ENCODE data around the gene KIAA1614.

Gene KIAA1614

DNA sequence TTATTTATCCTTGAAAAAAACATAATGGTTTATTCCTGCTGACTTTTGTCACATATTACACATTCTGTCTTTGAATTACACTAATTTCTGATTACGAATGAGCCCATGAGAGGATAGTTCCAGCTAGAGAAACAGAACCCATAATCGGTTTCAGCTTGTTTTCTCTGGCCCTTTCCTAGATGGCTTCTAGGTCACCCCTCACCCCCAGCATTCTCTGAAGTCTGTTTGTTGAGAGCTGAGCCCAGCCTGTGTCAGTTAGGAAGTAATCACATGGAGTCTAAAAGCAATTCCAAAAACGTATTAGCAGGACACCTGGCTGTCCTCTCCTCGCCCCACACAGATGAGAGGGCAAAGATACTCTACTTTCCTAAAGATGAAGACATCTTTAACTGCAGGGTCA is 48.9 kb downstream of the KIAA1614 start:
- Histone ChIP-seq H3K36me3 (replicated peaks in 1 of 2; ENCODE audit: control insufficient read depth in 2 of 2, insufficient read depth in 2 of 2, low read length in 2 of 2) (peaks cover 2 to 64% of the 10 kb centered on the region in 2 donors), H3K79me1 (ENCODE audit: low read depth, low read length) (no peaks in the 10 kb centered on the region), H3K27me3 (ENCODE audit: control insufficient read depth in 3 of 3, insufficient read depth in 3 of 3, low read depth in 1 of 3, low read length in 3 of 3) (no peaks in the 10 kb centered on the region), H3K4me3 (ENCODE audit: low read length in 2 of 2) (no peak overlapping the region), H2BK12ac (ENCODE audit: low read length) (no peak overlapping the region), H2AFZ (ENCODE audit: low read length) (no peak overlapping the region), H2BK15ac (ENCODE audit: low read length) (no peak overlapping the region), H2AK5ac (ENCODE audit: low read depth, low read length) (no peak overlapping the region), H2BK120ac (ENCODE audit: low read depth, low read length) (no peak overlapping the region), H3K18ac (ENCODE audit: low read length) (no peak overlapping the region), H3K4me1 (ENCODE audit: control insufficient read depth in 2 of 2, insufficient read depth in 1 of 2, low read depth in 1 of 2, low read length in 2 of 2) (peaks cover 0 to 1% of the 10 kb centered on the region in 2 donors), H3K9ac (ENCODE audit: low read depth, low read length, poor library complexity) (no peak overlapping the region), H3K14ac (ENCODE audit: low read length) (no peak overlapping the region), H3K4me2 (ENCODE audit: insufficient read depth, low read length, poor library complexity, severe bottlenecking) (no peak overlapping the region), H4K91ac (ENCODE audit: low read depth, low read length, poor library complexity) (no peak overlapping the region), H2BK5ac (ENCODE audit: low read length) (no peak overlapping the region), H3K9me3 (replicated peaks in 1 of 2; ENCODE audit: control insufficient read depth in 2 of 2, insufficient read depth in 1 of 2, low read depth in 1 of 2, low read length in 2 of 2) (peaks cover 0 to 14% of the 10 kb centered on the region in 2 donors), H3K4ac (ENCODE audit: low read length) (no peak overlapping the region), H3K27ac (replicated peaks; ENCODE audit: low read length) (no peak overlapping the region), H3K23ac (ENCODE audit: low read depth, low read length, poor library complexity) (no peak overlapping the region), H4K8ac (ENCODE audit: low read depth, low read length) (no peak overlapping the region)
- no peak for DNase-seq (ENCODE audit: low spot score)
- no CpG with 5 or more reads among the region's 4 CpGs for WGBS, 2 donors (ENCODE audit: extremely low coverage in 2 of 2, insufficient read length in 2 of 2, insufficient replicate concordance in 1 of 2)

DNA sequence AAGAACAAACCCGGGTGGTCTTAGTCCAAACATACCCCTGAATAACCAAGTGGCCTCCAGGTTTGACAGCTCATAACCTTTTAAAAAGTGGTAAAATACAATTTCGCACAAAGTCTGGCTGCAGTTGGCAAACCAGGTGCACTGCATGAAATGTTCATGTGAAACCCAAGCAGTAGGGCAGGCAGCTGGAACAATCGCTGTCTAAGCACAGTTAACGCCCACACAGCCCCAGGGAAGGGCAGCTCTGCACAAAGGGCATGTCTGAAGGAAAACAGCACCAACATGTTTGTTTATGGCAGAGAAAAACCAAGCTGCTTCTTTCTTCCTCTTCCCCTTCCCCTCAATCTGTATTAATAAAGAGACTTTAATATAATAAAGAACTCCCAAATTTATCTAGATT is 49.5 kb downstream of the KIAA1614 start:
- Histone ChIP-seq H3K4me2 (ENCODE audit: insufficient read depth, low read length, poor library complexity, severe bottlenecking) (no peak overlapping the region), H2BK120ac (ENCODE audit: low read depth, low read length) (no peak overlapping the region), H3K23ac (ENCODE audit: low read depth, low read length, poor library complexity) (no peak overlapping the region), H2AFZ (ENCODE audit: low read length) (no peak overlapping the region), H3K27ac (replicated peaks; ENCODE audit: low read length) (no peak overlapping the region), H3K27me3 (ENCODE audit: control insufficient read depth in 3 of 3, insufficient read depth in 3 of 3, low read depth in 1 of 3, low read length in 3 of 3) (no peaks in the 10 kb centered on the region), H3K9ac (ENCODE audit: low read depth, low read length, poor library complexity) (no peak overlapping the region), H4K8ac (ENCODE audit: low read depth, low read length) (no peak overlapping the region), H3K18ac (ENCODE audit: low read length) (no peak overlapping the region), H3K4me1 (ENCODE audit: control insufficient read depth in 2 of 2, insufficient read depth in 1 of 2, low read depth in 1 of 2, low read length in 2 of 2) (peaks cover 0 to 2% of the 10 kb centered on the region in 2 donors), H3K4ac (ENCODE audit: low read length) (no peak overlapping the region), H3K9me3 (replicated peaks in 1 of 2; ENCODE audit: control insufficient read depth in 2 of 2, insufficient read depth in 1 of 2, low read depth in 1 of 2, low read length in 2 of 2) (peaks cover 0 to 14% of the 10 kb centered on the region in 2 donors), H3K4me3 (ENCODE audit: low read length in 2 of 2) (no peak overlapping the region), H2BK15ac (ENCODE audit: low read length) (no peak overlapping the region), H3K79me1 (ENCODE audit: low read depth, low read length) (no peaks in the 10 kb centered on the region), H2BK12ac (ENCODE audit: low read length) (no peak overlapping the region), H2BK5ac (ENCODE audit: low read length) (no peak overlapping the region), H3K36me3 (replicated peaks in 1 of 2; ENCODE audit: control insufficient read depth in 2 of 2, insufficient read depth in 2 of 2, low read length in 2 of 2) (peaks cover 2 to 68% of the 10 kb centered on the region in 2 donors), H3K14ac (ENCODE audit: low read length) (no peak overlapping the region), H2AK5ac (ENCODE audit: low read depth, low read length) (no peak overlapping the region), H4K91ac (ENCODE audit: low read depth, low read length, poor library complexity) (no peak overlapping the region)
- DNase-seq (ENCODE audit: low spot score) = no peak
- no CpG with 5 or more reads among the region's 4 CpGs for WGBS, 2 donors (ENCODE audit: extremely low coverage in 2 of 2, insufficient read length in 2 of 2, insufficient replicate concordance in 1 of 2)

DNA sequence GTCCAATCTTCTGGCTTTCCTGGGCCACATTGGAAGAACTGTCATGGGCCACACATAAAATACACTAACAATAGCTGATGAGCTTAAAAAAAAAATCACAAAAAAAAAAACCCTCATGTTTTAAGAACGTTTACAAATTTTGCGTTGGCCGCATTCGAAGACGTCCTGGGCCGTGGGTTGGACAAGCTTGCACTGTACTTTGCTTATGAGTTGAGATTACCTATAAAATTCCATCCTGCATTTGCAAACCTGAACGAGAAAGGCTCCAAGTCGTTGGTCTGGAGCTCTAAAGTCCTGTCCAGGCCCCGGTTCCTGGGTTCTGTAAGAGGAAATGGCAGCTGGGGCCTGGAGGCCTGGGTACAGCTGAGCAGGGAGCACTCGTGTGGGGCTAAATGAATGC is 51.4 kb downstream of the KIAA1614 start:
- H3K27me3 ChIP-seq (ENCODE audit: control insufficient read depth in 3 of 3, insufficient read depth in 3 of 3, low read depth in 1 of 3, low read length in 3 of 3) = no peaks in the 10 kb centered on the region
- peaks cover 2 to 70% of the 10 kb centered on the region in 2 donors for H3K36me3 ChIP-seq (replicated peaks in 1 of 2; ENCODE audit: control insufficient read depth in 2 of 2, insufficient read depth in 2 of 2, low read length in 2 of 2)
- no peak overlapping the region for H2BK120ac ChIP-seq (ENCODE audit: low read depth, low read length)
- no peak overlapping the region for H3K4me2 ChIP-seq (ENCODE audit: insufficient read depth, low read length, poor library complexity, severe bottlenecking)
- no peak overlapping the region for H3K4me3 ChIP-seq (ENCODE audit: low read length in 2 of 2)
- H3K9ac ChIP-seq (ENCODE audit: low read depth, low read length, poor library complexity) = no peak overlapping the region
- H3K18ac ChIP-seq (ENCODE audit: low read length) = no peak overlapping the region
- no peak overlapping the region for H4K8ac ChIP-seq (ENCODE audit: low read depth, low read length)
- no peak overlapping the region for H2BK5ac ChIP-seq (ENCODE audit: low read length)
- H3K9me3 ChIP-seq (replicated peaks in 1 of 2; ENCODE audit: control insufficient read depth in 2 of 2, insufficient read depth in 1 of 2, low read depth in 1 of 2, low read length in 2 of 2) = peaks cover 0 to 14% of the 10 kb centered on the region in 2 donors
- no peak overlapping the region for H2BK12ac ChIP-seq (ENCODE audit: low read length)
- H2AFZ ChIP-seq (ENCODE audit: low read length) = no peak overlapping the region
- no peak for DNase-seq (ENCODE audit: low spot score)
- H2AK5ac ChIP-seq (ENCODE audit: low read depth, low read length) = no peak overlapping the region
- H3K23ac ChIP-seq (ENCODE audit: low read depth, low read length, poor library complexity) = no peak overlapping the region
- no CpG with 5 or more reads among the region's 10 CpGs for WGBS, 2 donors (ENCODE audit: extremely low coverage in 2 of 2, insufficient read length in 2 of 2, insufficient replicate concordance in 1 of 2)
- no peak overlapping the region for H2BK15ac ChIP-seq (ENCODE audit: low read length)
- H3K79me1 ChIP-seq (ENCODE audit: low read depth, low read length) = no peaks in the 10 kb centered on the region
- peaks cover 0 to 3% of the 10 kb centered on the region in 2 donors for H3K4me1 ChIP-seq (ENCODE audit: control insufficient read depth in 2 of 2, insufficient read depth in 1 of 2, low read depth in 1 of 2, low read length in 2 of 2)
- no peak overlapping the region for H3K4ac ChIP-seq (ENCODE audit: low read length)
- no peak overlapping the region for H3K27ac ChIP-seq (replicated peaks; ENCODE audit: low read length)
- H3K14ac ChIP-seq (ENCODE audit: low read length) = no peak overlapping the region
- H4K91ac ChIP-seq (ENCODE audit: low read depth, low read length, poor library complexity) = no peak overlapping the region

DNA sequence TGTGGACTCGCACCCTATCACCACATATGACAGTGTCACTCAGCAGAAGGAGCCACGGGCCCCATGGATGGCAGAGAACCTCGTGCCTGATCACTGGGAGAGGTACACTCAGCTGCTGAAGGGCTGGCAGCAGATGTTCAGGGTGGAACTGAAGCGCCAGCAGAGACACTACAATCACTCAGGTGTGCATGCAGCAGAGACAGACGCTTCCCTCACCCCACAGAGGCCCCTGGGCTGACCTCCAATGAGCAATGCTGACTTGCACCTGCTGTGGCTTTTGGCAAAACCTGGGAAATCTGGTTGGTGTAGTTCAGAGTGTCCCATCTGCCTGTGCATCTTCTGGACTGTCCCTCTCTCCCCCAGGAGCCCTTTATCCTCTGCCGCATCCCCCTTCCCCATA is 51.9 kb downstream of the KIAA1614 start:
- no peaks in the 10 kb centered on the region for H3K79me1 ChIP-seq (ENCODE audit: low read depth, low read length)
- H3K4me1 ChIP-seq (ENCODE audit: control insufficient read depth in 2 of 2, insufficient read depth in 1 of 2, low read depth in 1 of 2, low read length in 2 of 2) = peaks cover 0 to 3% of the 10 kb centered on the region in 2 donors
- no peak overlapping the region for H2AK5ac ChIP-seq (ENCODE audit: low read depth, low read length)
- no peak overlapping the region for H3K9ac ChIP-seq (ENCODE audit: low read depth, low read length, poor library complexity)
- H4K8ac ChIP-seq (ENCODE audit: low read depth, low read length) = no peak overlapping the region
- H3K27ac ChIP-seq (replicated peaks; ENCODE audit: low read length) = no peak overlapping the region
- peaks cover 2 to 71% of the 10 kb centered on the region in 2 donors for H3K36me3 ChIP-seq (replicated peaks in 1 of 2; ENCODE audit: control insufficient read depth in 2 of 2, insufficient read depth in 2 of 2, low read length in 2 of 2)
- H2AFZ ChIP-seq (ENCODE audit: low read length) = no peak overlapping the region
- no peak for DNase-seq (ENCODE audit: low spot score)
- no peak overlapping the region for H4K91ac ChIP-seq (ENCODE audit: low read depth, low read length, poor library complexity)
- no peak overlapping the region for H2BK12ac ChIP-seq (ENCODE audit: low read length)
- H3K4ac ChIP-seq (ENCODE audit: low read length) = no peak overlapping the region
- no peak overlapping the region for H3K18ac ChIP-seq (ENCODE audit: low read length)
- H3K4me3 ChIP-seq (ENCODE audit: low read length in 2 of 2) = no peak overlapping the region
- no CpG with 5 or more reads among the region's 6 CpGs for WGBS, 2 donors (ENCODE audit: extremely low coverage in 2 of 2, insufficient read length in 2 of 2, insufficient replicate concordance in 1 of 2)
- H3K9me3 ChIP-seq (replicated peaks in 1 of 2; ENCODE audit: control insufficient read depth in 2 of 2, insufficient read depth in 1 of 2, low read depth in 1 of 2, low read length in 2 of 2) = peaks cover 0 to 14% of the 10 kb centered on the region in 2 donors
- no peak overlapping the region for H3K4me2 ChIP-seq (ENCODE audit: insufficient read depth, low read length, poor library complexity, severe bottlenecking)
- H3K27me3 ChIP-seq (ENCODE audit: control insufficient read depth in 3 of 3, insufficient read depth in 3 of 3, low read depth in 1 of 3, low read length in 3 of 3) = no peaks in the 10 kb centered on the region
- H2BK5ac ChIP-seq (ENCODE audit: low read length) = no peak overlapping the region
- H3K23ac ChIP-seq (ENCODE audit: low read depth, low read length, poor library complexity) = no peak overlapping the region
- no peak overlapping the region for H2BK120ac ChIP-seq (ENCODE audit: low read depth, low read length)
- no peak overlapping the region for H2BK15ac ChIP-seq (ENCODE audit: low read length)
- no peak overlapping the region for H3K14ac ChIP-seq (ENCODE audit: low read length)

All from neuronal stem cell (in vitro differentiated cells).